Measurements from ENCODE around the gene CCDC188.

CCDC188 gene

GRCh38 chr22:20116376-20116950 is 34.4 kb downstream of the CCDC188 start:
- no peak for DNase-seq

GRCh38 chr22:20115691-20116375 is 35.0 kb downstream of the CCDC188 start, which contains the start of gene RANBP1:
Gene RANBP1 (plus strand): TSS chr22:20116104. CDS start chr22:20116185, 81 bp downstream.
- no peak for DNase-seq

- DNase-seq: no peak
Measured at GRCh38 chr22:20114506-20115475, 36.1 kb downstream of the CCDC188 start.

- DNase-seq: no peak
Measured at GRCh38 chr22:20113551-20114310, 37.1 kb downstream of the CCDC188 start.

GRCh38 chr22:20112623-20113511 is 38.0 kb downstream of the CCDC188 start:
- DNase-seq: no peak

- no peak for DNase-seq
Measured at GRCh38 chr22:20111689-20112622, 38.9 kb downstream of the CCDC188 start.

GRCh38 chr22:20111045-20111688 is 39.7 kb downstream of the CCDC188 start:
- DNase-seq: peak; percentile 87

GRCh38 chr22:20110359-20110985 is 40.4 kb downstream of the CCDC188 start:
- no peak for DNase-seq

GRCh38 chr22:20109411-20110358 is 41.2 kb downstream of the CCDC188 start:
- no peak for DNase-seq

GRCh38 chr22:20108757-20109230 is 42.1 kb downstream of the CCDC188 start:
- no peak for DNase-seq

- DNase-seq: no peak
Measured at GRCh38 chr22:20107951-20108756, 42.7 kb downstream of the CCDC188 start.

- DNase-seq: no peak
Measured at GRCh38 chr22:20107471-20107901, 43.4 kb downstream of the CCDC188 start.

GRCh38 chr22:20106849-20107237 is 44.0 kb downstream of the CCDC188 start:
- DNase-seq: no peak

- DNase-seq: no peak
Measured at GRCh38 chr22:20106205-20106848, 44.5 kb downstream of the CCDC188 start.

- DNase-seq: no peak
Measured at GRCh38 chr22:20105456-20106204, 45.2 kb downstream of the CCDC188 start.

Data from NCI-H2227 treated with DMSO at 0.1 percent for 48 hours (cell line).